ENCODE data around the gene LYPD6B.
"Not testable (repeated sequence)": the region's sequence is repeated elsewhere in the genome, so short reads cannot be mapped to it uniquely, and the experiment has no call there.

Gene LYPD6B

GRCh38 chr2:149225446-149225845 lies 186.9 kb downstream of the LYPD6B start:
- H3K4me3 ChIP-seq (ENCODE audit: low read length in 2 of 2) = no peak overlapping the region
- H3K9ac ChIP-seq (ENCODE audit: low read depth in 1 of 2, low read length in 2 of 2) = no peak overlapping the region
- no peaks in the 10 kb centered on the region for H3K27me3 ChIP-seq (ENCODE audit: control insufficient read depth in 2 of 2, insufficient read depth in 2 of 2, low read length in 2 of 2)
- no peaks in the 10 kb centered on the region for H3K36me3 ChIP-seq (ENCODE audit: control insufficient read depth in 2 of 2, insufficient read depth in 2 of 2, low read length in 2 of 2)
- no peak overlapping the region for H3K27ac ChIP-seq (ENCODE audit: low read depth in 2 of 2, low read length in 2 of 2)
- peaks cover 0 to 4% of the 10 kb centered on the region in 2 donors for H3K4me1 ChIP-seq (ENCODE audit: control insufficient read depth in 2 of 2, insufficient read depth in 2 of 2, low read length in 2 of 2)
- no peaks in the 10 kb centered on the region for H3K9me3 ChIP-seq (ENCODE audit: control insufficient read depth in 2 of 2, low read length in 2 of 2)

GRCh38 chr2:149226790-149227189 lies 188.3 kb downstream of the LYPD6B start:
- Histone ChIP-seq H3K27me3 (ENCODE audit: control insufficient read depth in 2 of 2, insufficient read depth in 2 of 2, low read length in 2 of 2) (no peaks in the 10 kb centered on the region), H3K4me1 (ENCODE audit: control insufficient read depth in 2 of 2, insufficient read depth in 2 of 2, low read length in 2 of 2) (peaks cover 0 to 4% of the 10 kb centered on the region in 2 donors), H3K4me3 (ENCODE audit: low read length in 2 of 2) (no peak overlapping the region), H3K36me3 (ENCODE audit: control insufficient read depth in 2 of 2, insufficient read depth in 2 of 2, low read length in 2 of 2) (no peaks in the 10 kb centered on the region), H3K27ac (ENCODE audit: low read depth in 2 of 2, low read length in 2 of 2) (no peak overlapping the region), H3K9me3 (ENCODE audit: control insufficient read depth in 2 of 2, low read length in 2 of 2) (no peaks in the 10 kb centered on the region), H3K9ac (ENCODE audit: low read depth in 1 of 2, low read length in 2 of 2) (no peak overlapping the region)

GRCh38 chr2:149235816-149236375 lies 197.4 kb downstream of the LYPD6B start:
- Histone ChIP-seq H3K36me3 (ENCODE audit: control insufficient read depth in 2 of 2, insufficient read depth in 2 of 2, low read length in 2 of 2) (no peaks in the 10 kb centered on the region), H3K9me3 (ENCODE audit: control insufficient read depth in 2 of 2, low read length in 2 of 2) (no peaks in the 10 kb centered on the region), H3K27ac (ENCODE audit: low read depth in 2 of 2, low read length in 2 of 2) (no peak overlapping the region), H3K9ac (ENCODE audit: low read depth in 1 of 2, low read length in 2 of 2) (no peak overlapping the region), H3K27me3 (ENCODE audit: control insufficient read depth in 2 of 2, insufficient read depth in 2 of 2, low read length in 2 of 2) (no peaks in the 10 kb centered on the region), H3K4me1 (ENCODE audit: control insufficient read depth in 2 of 2, insufficient read depth in 2 of 2, low read length in 2 of 2) (peaks cover 0 to 4% of the 10 kb centered on the region in 2 donors), H3K4me3 (ENCODE audit: low read length in 2 of 2) (peak overlapping the region in 1 of 2 donors; percentile 14)

- Histone ChIP-seq H3K4me3 (ENCODE audit: low read length in 2 of 2) (peak overlapping the region in 1 of 2 donors; percentile 14), H3K9me3 (ENCODE audit: control insufficient read depth in 2 of 2, low read length in 2 of 2) (no peaks in the 10 kb centered on the region), H3K4me1 (ENCODE audit: control insufficient read depth in 2 of 2, insufficient read depth in 2 of 2, low read length in 2 of 2) (peaks cover 0 to 4% of the 10 kb centered on the region in 2 donors), H3K27ac (ENCODE audit: low read depth in 2 of 2, low read length in 2 of 2) (no peak overlapping the region), H3K27me3 (ENCODE audit: control insufficient read depth in 2 of 2, insufficient read depth in 2 of 2, low read length in 2 of 2) (no peaks in the 10 kb centered on the region), H3K9ac (ENCODE audit: low read depth in 1 of 2, low read length in 2 of 2) (no peak overlapping the region), H3K36me3 (ENCODE audit: control insufficient read depth in 2 of 2, insufficient read depth in 2 of 2, low read length in 2 of 2) (no peaks in the 10 kb centered on the region)
These were observed 197.9 kb downstream of the LYPD6B start for GRCh38 chr2:149236410-149236809.

- H3K9me3 ChIP-seq (ENCODE audit: control insufficient read depth in 2 of 2, low read length in 2 of 2) = no peaks in the 10 kb centered on the region
- no peak overlapping the region for H3K9ac ChIP-seq (ENCODE audit: low read depth in 1 of 2, low read length in 2 of 2)
These were observed 207.7 kb downstream of the LYPD6B start for GRCh38 chr2:149246186-149246585.

DNA sequence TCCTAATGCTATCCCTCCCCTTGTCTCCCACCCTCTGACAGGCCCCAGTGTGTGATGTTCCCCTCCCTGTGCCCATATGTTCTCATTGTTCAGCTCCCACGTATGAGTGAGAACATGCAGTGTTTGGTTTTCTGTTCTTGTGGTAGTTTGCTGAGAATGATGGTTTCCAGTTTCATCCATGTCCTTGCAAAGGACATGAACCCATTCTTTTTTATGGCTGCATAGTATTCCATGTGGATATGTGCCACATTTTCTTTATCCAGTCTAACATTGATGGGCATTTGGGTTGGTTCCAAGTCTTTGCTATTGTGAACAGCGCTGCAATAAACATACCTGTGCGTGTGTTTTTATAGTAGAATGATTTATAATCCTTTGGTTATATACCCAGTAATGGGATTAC lies 212.9 kb downstream of the LYPD6B start:
- H3K9me3 ChIP-seq (ENCODE audit: control insufficient read depth in 2 of 2, low read length in 2 of 2); H3K9ac ChIP-seq (ENCODE audit: low read depth in 1 of 2, low read length in 2 of 2); H3K27ac ChIP-seq (ENCODE audit: low read depth in 2 of 2, low read length in 2 of 2); H3K27me3 ChIP-seq (ENCODE audit: control insufficient read depth in 2 of 2, insufficient read depth in 2 of 2, low read length in 2 of 2); H3K4me1 ChIP-seq (ENCODE audit: control insufficient read depth in 2 of 2, insufficient read depth in 2 of 2, low read length in 2 of 2); H3K36me3 ChIP-seq (ENCODE audit: control insufficient read depth in 2 of 2, insufficient read depth in 2 of 2, low read length in 2 of 2); H3K4me3 ChIP-seq (ENCODE audit: low read length in 2 of 2): not testable (repeated sequence)

More at GRCh38 chr2:149246186-149246585, 207.7 kb downstream of the LYPD6B start:
- H3K27me3 ChIP-seq (ENCODE audit: control insufficient read depth in 2 of 2, insufficient read depth in 2 of 2, low read length in 2 of 2) = no peaks in the 10 kb centered on the region
- H3K4me3 ChIP-seq (ENCODE audit: low read length in 2 of 2) = no peak overlapping the region
- H3K36me3 ChIP-seq (ENCODE audit: control insufficient read depth in 2 of 2, insufficient read depth in 2 of 2, low read length in 2 of 2) = no peaks in the 10 kb centered on the region
- H3K27ac ChIP-seq (ENCODE audit: low read depth in 2 of 2, low read length in 2 of 2) = no peak overlapping the region
- no peaks in the 10 kb centered on the region for H3K4me1 ChIP-seq (ENCODE audit: control insufficient read depth in 2 of 2, insufficient read depth in 2 of 2, low read length in 2 of 2)

DNA sequence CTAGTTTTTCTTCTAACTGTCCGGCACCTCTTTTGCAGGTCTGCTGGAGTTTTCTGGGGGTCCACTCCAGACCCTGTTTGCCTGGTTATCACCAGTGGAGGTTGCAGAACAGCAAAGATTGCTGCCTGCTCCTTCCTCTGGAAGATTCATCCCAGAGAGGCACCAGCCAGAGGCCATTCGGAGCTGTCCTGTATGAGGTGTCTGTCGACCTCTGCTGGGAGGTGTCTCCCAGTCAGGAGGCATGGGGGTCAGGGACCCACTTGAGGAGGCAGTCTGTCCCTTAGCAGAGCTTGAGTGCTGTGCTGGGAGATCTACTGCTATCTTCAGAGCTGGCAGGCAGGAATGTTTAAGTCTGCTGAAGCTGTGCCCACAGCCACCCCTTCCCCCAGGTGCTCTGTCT lies 218.4 kb downstream of the LYPD6B start:
- H3K36me3 ChIP-seq (ENCODE audit: control insufficient read depth in 2 of 2, insufficient read depth in 2 of 2, low read length in 2 of 2); H3K9ac ChIP-seq (ENCODE audit: low read depth in 1 of 2, low read length in 2 of 2); H3K27me3 ChIP-seq (ENCODE audit: control insufficient read depth in 2 of 2, insufficient read depth in 2 of 2, low read length in 2 of 2); H3K9me3 ChIP-seq (ENCODE audit: control insufficient read depth in 2 of 2, low read length in 2 of 2); H3K4me3 ChIP-seq (ENCODE audit: low read length in 2 of 2); H3K27ac ChIP-seq (ENCODE audit: low read depth in 2 of 2, low read length in 2 of 2); H3K4me1 ChIP-seq (ENCODE audit: control insufficient read depth in 2 of 2, insufficient read depth in 2 of 2, low read length in 2 of 2): not testable (repeated sequence)

- no peaks in the 10 kb centered on the region for H3K36me3 ChIP-seq (ENCODE audit: control insufficient read depth in 2 of 2, insufficient read depth in 2 of 2, low read length in 2 of 2)
- H3K9ac ChIP-seq (ENCODE audit: low read depth in 1 of 2, low read length in 2 of 2) = no peak overlapping the region
- H3K27me3 ChIP-seq (ENCODE audit: control insufficient read depth in 2 of 2, insufficient read depth in 2 of 2, low read length in 2 of 2) = no peaks in the 10 kb centered on the region
- H3K9me3 ChIP-seq (ENCODE audit: control insufficient read depth in 2 of 2, low read length in 2 of 2) = peaks cover 0 to 2% of the 10 kb centered on the region in 2 donors
- H3K27ac ChIP-seq (ENCODE audit: low read depth in 2 of 2, low read length in 2 of 2) = no peak overlapping the region
- no peaks in the 10 kb centered on the region for H3K4me1 ChIP-seq (ENCODE audit: control insufficient read depth in 2 of 2, insufficient read depth in 2 of 2, low read length in 2 of 2)
- no peak overlapping the region for H3K4me3 ChIP-seq (ENCODE audit: low read length in 2 of 2)
These were observed 220.0 kb downstream of the LYPD6B start for GRCh38 chr2:149258531-149258930.

- Histone ChIP-seq H3K27me3 (ENCODE audit: control insufficient read depth in 2 of 2, insufficient read depth in 2 of 2, low read length in 2 of 2) (no peaks in the 10 kb centered on the region), H3K27ac (ENCODE audit: low read depth in 2 of 2, low read length in 2 of 2) (no peak overlapping the region), H3K9me3 (ENCODE audit: control insufficient read depth in 2 of 2, low read length in 2 of 2) (peaks cover 0 to 2% of the 10 kb centered on the region in 2 donors), H3K4me1 (ENCODE audit: control insufficient read depth in 2 of 2, insufficient read depth in 2 of 2, low read length in 2 of 2) (no peaks in the 10 kb centered on the region), H3K4me3 (ENCODE audit: low read length in 2 of 2) (no peak overlapping the region), H3K9ac (ENCODE audit: low read depth in 1 of 2, low read length in 2 of 2) (no peak overlapping the region), H3K36me3 (ENCODE audit: control insufficient read depth in 2 of 2, insufficient read depth in 2 of 2, low read length in 2 of 2) (no peaks in the 10 kb centered on the region)
These were observed 220.6 kb downstream of the LYPD6B start for GRCh38 chr2:149259136-149259535.

- Histone ChIP-seq H3K4me3 (ENCODE audit: low read length in 2 of 2) (no peak overlapping the region), H3K27ac (ENCODE audit: low read depth in 2 of 2, low read length in 2 of 2) (no peak overlapping the region), H3K9me3 (ENCODE audit: control insufficient read depth in 2 of 2, low read length in 2 of 2) (peaks cover 0 to 2% of the 10 kb centered on the region in 2 donors), H3K36me3 (ENCODE audit: control insufficient read depth in 2 of 2, insufficient read depth in 2 of 2, low read length in 2 of 2) (no peaks in the 10 kb centered on the region), H3K4me1 (ENCODE audit: control insufficient read depth in 2 of 2, insufficient read depth in 2 of 2, low read length in 2 of 2) (no peaks in the 10 kb centered on the region), H3K9ac (ENCODE audit: low read depth in 1 of 2, low read length in 2 of 2) (no peak overlapping the region), H3K27me3 (ENCODE audit: control insufficient read depth in 2 of 2, insufficient read depth in 2 of 2, low read length in 2 of 2) (no peaks in the 10 kb centered on the region)
These were observed 223.2 kb downstream of the LYPD6B start for GRCh38 chr2:149261692-149262091.

Measured in mucosa of rectum (tissue), 2 donors.